ENCODE results near the gene ITPR2. TPM values are rescaled to one million over a fixed set of nuclear protein-coding genes. Genes with fewer than 3 reads are reported as not detected.
"Not testable (repeated sequence)": the region's sequence is repeated elsewhere in the genome, so short reads cannot be mapped to it uniquely, and the experiment has no call there.

ITPR2 gene
- total RNA-seq, 1 experiment from 2014 or later: 16.5 TPM

GRCh38 chr12:26632756-26633155 lies 200.2 kb downstream of the ITPR2 start:
- no peak for DNase-seq (ENCODE audit: low read depth)
- in situ Hi-C loops (cut with HindIII; ENCODE audit: low pct_unique_long_range_greater_than_20kb, low sequenced_read_pairs): no loop called here

DNA sequence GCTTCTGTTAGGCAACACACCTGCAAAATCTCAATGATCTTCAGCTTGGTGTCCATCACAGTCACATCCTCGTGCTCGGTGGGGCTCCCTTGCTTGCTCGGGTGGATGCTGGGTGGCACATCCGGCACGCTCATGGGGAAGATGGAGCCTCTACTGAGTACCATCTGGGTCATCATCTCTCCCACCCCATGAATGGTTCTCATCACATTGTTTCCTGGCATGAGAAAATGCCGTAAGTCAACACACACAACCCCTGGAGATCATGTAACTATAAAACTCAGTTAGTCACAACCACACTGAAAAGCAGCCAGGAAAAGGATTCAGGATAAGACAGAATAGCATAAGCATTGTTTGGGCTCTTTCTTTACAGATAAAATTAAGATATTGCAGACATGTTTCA lies 201.1 kb downstream of the ITPR2 start:
- in situ Hi-C loops (cut with HindIII; ENCODE audit: low pct_unique_long_range_greater_than_20kb, low sequenced_read_pairs): no loop called here
- no peak for DNase-seq (ENCODE audit: low read depth)

GRCh38 chr12:26630546-26631027 lies 202.4 kb downstream of the ITPR2 start:
- in situ Hi-C loops (cut with HindIII; ENCODE audit: low pct_unique_long_range_greater_than_20kb, low sequenced_read_pairs): no loop called here
- peak; percentile 98 for DNase-seq (ENCODE audit: low read depth)

DNA sequence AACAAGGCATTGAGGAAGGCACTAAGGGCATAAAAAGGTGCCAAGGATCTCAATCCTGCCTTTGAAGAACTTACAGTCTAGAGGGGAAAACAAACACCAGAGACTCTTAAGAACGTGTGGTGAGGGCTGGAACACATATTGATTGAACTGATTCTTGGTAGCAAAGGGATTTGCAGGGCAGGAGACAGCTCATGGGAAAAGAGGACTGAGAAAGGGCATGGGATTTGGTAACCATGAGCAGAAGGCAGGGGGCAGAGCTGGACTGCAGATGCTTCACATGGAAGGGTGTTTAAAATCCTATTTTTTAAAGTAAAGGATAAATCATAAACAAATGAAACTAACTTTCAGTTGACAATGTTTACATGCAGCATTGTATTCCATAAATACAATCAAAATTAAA lies 203.1 kb downstream of the ITPR2 start:
- DNase-seq (ENCODE audit: low read depth): peak; percentile 60
- in situ Hi-C loops (cut with HindIII; ENCODE audit: low pct_unique_long_range_greater_than_20kb, low sequenced_read_pairs): no loop called here

GRCh38 chr12:26628234-26628633 lies 204.8 kb downstream of the ITPR2 start:
- in situ Hi-C loops (cut with HindIII; ENCODE audit: low pct_unique_long_range_greater_than_20kb, low sequenced_read_pairs): no loop called here
- DNase-seq (ENCODE audit: low read depth): no peak

DNA sequence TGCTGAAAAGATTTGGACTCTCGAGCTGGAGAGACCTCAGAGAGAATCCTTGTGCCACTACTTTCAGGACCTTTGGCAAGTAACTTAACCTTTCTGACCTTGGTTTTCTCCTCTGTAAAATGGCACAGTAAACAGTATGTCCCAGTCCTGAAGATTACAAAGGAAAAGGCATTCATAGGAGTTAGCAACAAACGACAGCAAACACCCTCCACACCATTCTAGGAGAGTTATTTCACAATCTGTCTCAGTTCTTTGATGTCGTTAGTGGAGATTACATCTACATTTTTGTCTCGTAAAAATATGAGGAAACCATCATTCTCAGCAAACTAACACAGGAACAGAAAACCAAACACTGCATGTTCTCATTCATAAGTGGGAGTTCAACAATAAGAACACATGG lies 205.7 kb downstream of the ITPR2 start:
- in situ Hi-C loops (cut with HindIII; ENCODE audit: low pct_unique_long_range_greater_than_20kb, low sequenced_read_pairs): no loop called here
- no peak for DNase-seq (ENCODE audit: low read depth)

GRCh38 chr12:26623136-26623535 lies 209.9 kb downstream of the ITPR2 start:
- DNase-seq (ENCODE audit: low read depth): no peak
- in situ Hi-C loops (cut with HindIII; ENCODE audit: low pct_unique_long_range_greater_than_20kb, low sequenced_read_pairs): no loop called here

DNA sequence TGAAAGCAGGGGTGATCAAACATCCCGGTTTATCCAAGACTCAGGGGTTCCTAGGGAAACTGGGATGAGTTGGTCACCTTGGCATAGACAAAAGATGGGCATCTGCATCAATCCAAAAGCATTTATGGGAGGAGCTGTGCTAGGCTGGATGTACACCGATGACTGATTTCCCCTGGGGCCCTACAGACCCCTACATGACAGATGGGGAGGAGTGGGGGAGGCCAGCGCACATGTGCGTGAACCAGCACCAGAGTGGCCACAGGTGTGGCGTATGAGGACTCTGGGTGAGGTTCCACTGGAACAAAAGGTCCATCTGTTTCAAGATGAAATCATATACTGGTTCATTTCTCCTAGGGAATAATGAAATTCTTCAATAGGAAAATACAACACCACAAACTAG lies 210.4 kb downstream of the ITPR2 start:
- DNase-seq (ENCODE audit: low read depth): no peak
- in situ Hi-C loops (cut with HindIII; ENCODE audit: low pct_unique_long_range_greater_than_20kb, low sequenced_read_pairs): no loop called here

DNA sequence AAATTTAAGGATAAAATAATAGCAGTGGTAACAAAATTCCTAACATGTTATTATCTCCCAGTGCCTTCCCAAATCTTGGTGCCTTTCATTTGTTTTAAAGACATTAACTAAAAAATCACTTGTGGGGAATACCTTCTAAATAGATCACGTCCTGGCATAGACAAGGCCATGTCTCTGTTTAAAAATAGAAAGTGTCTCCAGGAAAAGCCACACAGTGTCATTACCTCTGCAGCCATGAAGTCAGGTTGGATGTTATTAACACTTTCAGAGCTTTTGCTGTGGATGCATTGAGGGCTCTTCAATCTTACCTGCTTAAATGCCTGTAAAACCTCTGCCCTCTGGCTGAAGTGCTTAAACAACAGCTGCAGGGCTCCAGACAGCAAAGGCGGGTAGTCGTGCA lies 211.1 kb downstream of the ITPR2 start:
- no peak for DNase-seq (ENCODE audit: low read depth)
- in situ Hi-C loops (cut with HindIII; ENCODE audit: low pct_unique_long_range_greater_than_20kb, low sequenced_read_pairs): no loop called here

- in situ Hi-C loops (cut with HindIII; ENCODE audit: low pct_unique_long_range_greater_than_20kb, low sequenced_read_pairs): no loop called here
Measured at GRCh38 chr12:26620907-26621306, 212.1 kb downstream of the ITPR2 start.

DNA sequence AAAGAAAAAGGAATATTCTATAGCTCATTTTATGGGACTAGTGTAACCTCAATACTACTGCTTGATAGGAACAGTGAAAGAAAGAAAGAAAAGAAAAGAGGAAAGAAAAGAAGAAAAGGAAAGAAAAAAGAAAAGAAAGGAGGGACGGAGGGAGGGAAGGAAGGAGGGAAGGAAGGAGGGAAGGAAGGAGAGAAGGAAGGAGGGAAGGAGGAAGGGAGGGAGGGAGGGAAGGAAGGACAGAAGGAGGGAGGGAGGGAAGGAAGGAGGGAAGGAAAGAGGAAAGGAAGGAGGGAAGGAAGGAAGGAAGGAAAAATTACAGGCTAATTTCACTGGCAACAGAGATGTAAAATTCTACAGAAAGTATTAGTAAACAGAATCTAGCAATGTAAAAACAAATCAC lies 215.5 kb downstream of the ITPR2 start:
- DNase-seq (ENCODE audit: low read depth): no peak
- in situ Hi-C loops (cut with HindIII; ENCODE audit: low pct_unique_long_range_greater_than_20kb, low sequenced_read_pairs): no loop called here

More at GRCh38 chr12:26620907-26621306, 212.1 kb downstream of the ITPR2 start:
- no peak for DNase-seq (ENCODE audit: low read depth)

- no peak for DNase-seq (ENCODE audit: low read depth)
- in situ Hi-C loops (cut with HindIII; ENCODE audit: low pct_unique_long_range_greater_than_20kb, low sequenced_read_pairs): no loop called here
Measured at GRCh38 chr12:26614011-26614616, 218.9 kb downstream of the ITPR2 start.

DNA sequence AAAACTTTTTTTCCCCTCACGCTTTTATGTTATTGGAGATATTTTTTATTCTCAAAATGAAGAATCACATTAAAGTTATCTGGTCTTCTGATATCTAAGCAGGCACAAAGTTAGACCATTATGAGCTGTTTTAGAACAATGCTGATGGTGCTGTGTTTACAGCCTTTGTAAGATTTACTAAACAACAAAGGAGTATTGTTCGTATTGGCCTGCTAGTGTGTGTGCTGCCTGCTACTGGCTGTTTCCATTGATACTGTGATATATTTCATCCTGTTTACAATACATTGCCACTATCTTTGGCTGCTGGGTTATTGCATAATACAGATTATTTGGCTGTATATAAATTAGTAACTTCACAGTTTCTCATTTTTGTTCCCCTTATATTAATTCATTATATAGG lies 220.8 kb downstream of the ITPR2 start:
- DNase-seq (ENCODE audit: low read depth): no peak
- in situ Hi-C loops (cut with HindIII; ENCODE audit: low pct_unique_long_range_greater_than_20kb, low sequenced_read_pairs): no loop called here

GRCh38 chr12:26611598-26611997 lies 221.4 kb downstream of the ITPR2 start:
- DNase-seq (ENCODE audit: low read depth): no peak
- in situ Hi-C loops (cut with HindIII; ENCODE audit: low pct_unique_long_range_greater_than_20kb, low sequenced_read_pairs): no loop called here

- DNase-seq (ENCODE audit: low read depth): no peak
- in situ Hi-C loops (cut with HindIII; ENCODE audit: low pct_unique_long_range_greater_than_20kb, low sequenced_read_pairs): no loop called here
Measured at GRCh38 chr12:26610774-26611173, 222.2 kb downstream of the ITPR2 start.

- in situ Hi-C loops (cut with HindIII; ENCODE audit: low pct_unique_long_range_greater_than_20kb, low sequenced_read_pairs): no loop called here
Measured at GRCh38 chr12:26609986-26610385, 223.0 kb downstream of the ITPR2 start.

GRCh38 chr12:26608706-26609105 lies 224.3 kb downstream of the ITPR2 start:
- DNase-seq (ENCODE audit: low read depth): no peak
- in situ Hi-C loops (cut with HindIII; ENCODE audit: low pct_unique_long_range_greater_than_20kb, low sequenced_read_pairs): no loop called here

More at GRCh38 chr12:26609986-26610385, 223.0 kb downstream of the ITPR2 start:
- no peak for DNase-seq (ENCODE audit: low read depth)

- in situ Hi-C loops (cut with HindIII; ENCODE audit: low pct_unique_long_range_greater_than_20kb, low sequenced_read_pairs): no loop called here
- DNase-seq (ENCODE audit: low read depth): no peak
Measured at GRCh38 chr12:26608273-26608672, 224.7 kb downstream of the ITPR2 start.

DNA sequence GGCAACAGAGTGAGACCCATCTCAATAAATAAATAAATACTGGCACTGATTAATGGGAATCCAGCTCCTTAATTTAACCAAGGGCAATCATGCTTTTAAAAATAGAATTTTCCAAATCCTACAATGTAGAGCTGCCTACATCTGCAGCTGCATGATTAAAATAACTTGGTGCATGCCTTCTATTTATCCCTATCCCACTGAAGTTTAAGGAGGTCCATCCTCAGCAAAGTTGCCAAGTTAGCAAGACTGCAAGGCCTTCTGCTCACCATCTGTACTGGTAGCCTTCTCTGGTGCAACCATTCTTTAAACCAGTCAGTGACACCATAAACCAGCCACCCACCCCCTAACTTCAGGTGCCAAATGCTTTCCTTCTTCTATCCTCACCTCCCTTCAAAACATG lies 226.1 kb downstream of the ITPR2 start:
- no peak for DNase-seq (ENCODE audit: low read depth)
- in situ Hi-C loops (cut with HindIII; ENCODE audit: low pct_unique_long_range_greater_than_20kb, low sequenced_read_pairs): no loop called here

GRCh38 chr12:26604813-26605212 lies 228.2 kb downstream of the ITPR2 start:
- in situ Hi-C loops (cut with HindIII; ENCODE audit: low pct_unique_long_range_greater_than_20kb, low sequenced_read_pairs); DNase-seq (ENCODE audit: low read depth): not testable (repeated sequence)

All from Caki2 (cell line).